Measurements from ENCODE around the gene TPO. TPM values are rescaled to one million over a fixed set of nuclear protein-coding genes. Genes with fewer than 3 reads are reported as not detected.

Gene TPO
- total RNA-seq, 8 experiments from 2014 or later, result 0.11 to 0.66 (median 0.27) TPM; not detected in 1

DNA sequence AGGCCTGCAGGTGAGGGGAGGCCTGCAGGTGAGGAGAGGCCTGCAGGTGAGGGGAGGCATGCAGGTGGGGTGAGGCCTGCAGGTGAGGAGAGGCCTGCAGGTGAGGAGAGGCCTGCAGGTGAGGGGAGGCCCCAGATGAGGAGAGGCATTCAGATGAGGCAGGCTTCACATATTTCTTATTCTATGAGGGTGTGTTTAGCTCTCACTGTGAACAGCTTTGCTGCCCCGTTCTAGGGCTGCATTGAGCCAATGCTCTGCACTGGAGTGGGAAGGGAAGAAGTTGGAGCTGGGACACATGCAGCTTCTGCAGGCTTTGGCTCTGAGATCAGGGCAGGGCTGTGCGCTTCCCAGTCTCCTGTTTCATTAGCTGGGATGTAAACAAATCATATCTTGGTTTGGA, 19.5 kb downstream of the TPO start:
- in situ Hi-C loops (cut with MboI; ENCODE audit: low pct_unique_long_range_greater_than_20kb in 2 of 9, low sequenced_read_pairs in 9 of 9, unreplicated experiment in 9 of 9), result no loop called here
- Histone ChIP-seq H3K27ac (no peak overlapping the region), H3K4me3 (no peak overlapping the region), H3K4me1 (replicated peaks in 1 of 2) (peaks cover 0 to 5% of the 10 kb centered on the region in 2 donors)
- no peak for ATAC-seq (replicated peaks in 6 of 8)
- 40 to 100% (median 92%) methylated on average over 1 to 2 of the region's 2 CpGs; no CpG with 5 or more reads in 6 of the 10 experiments for WGBS, 10 experiments

DNA sequence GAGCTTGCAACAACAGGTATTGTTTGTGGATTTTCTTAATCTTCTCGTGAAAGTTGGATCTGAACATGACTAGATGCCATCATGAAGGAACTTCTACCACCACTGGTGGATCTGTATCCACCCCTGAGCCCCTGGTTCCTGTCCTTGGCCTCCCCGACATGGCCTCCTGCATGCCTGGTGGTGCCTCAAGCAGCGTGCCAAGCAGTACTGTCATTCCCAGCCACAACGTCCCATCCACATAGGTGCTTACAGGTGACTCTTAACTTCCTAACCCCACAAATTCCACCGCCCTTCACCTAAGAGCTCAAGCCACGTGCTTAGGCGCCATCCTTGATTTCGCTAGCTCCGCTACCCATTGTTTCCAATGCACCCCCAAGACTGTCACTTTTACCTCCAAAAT, 23.1 kb downstream of the TPO start:
- no peak for ATAC-seq (replicated peaks in 6 of 8)
- H3K27ac ChIP-seq, result no peak overlapping the region
- 39 to 95% (median 77%) methylated on average over 3 to 9 of the region's 9 CpGs; no CpG with 5 or more reads in 1 of the 10 experiments for WGBS, 10 experiments
- no peak overlapping the region for H3K4me3 ChIP-seq
- in situ Hi-C loops (cut with MboI; ENCODE audit: low pct_unique_long_range_greater_than_20kb in 2 of 9, low sequenced_read_pairs in 9 of 9, unreplicated experiment in 9 of 9), result no loop called here
- H3K4me1 ChIP-seq (replicated peaks in 1 of 2), result peaks cover 0 to 5% of the 10 kb centered on the region in 2 donors

DNA sequence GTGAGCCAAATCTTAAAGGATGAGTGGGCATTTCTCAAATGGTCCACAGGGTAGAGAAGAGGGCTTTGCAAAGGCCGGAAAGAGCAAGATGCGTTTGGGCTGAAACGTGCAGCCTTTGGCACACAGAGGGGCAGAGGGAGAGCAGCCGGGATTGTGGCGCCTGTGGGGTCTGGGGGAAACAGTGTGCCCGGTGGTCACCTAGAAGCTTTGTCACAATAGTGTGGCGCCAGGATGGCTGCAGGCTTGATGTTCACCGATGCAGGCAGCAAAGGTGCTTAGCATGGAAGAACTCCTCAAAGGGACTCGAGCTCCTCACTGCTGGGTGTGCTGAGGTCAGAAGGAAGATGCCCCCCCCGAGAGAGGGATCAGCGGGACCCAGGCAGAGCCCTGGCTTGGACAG, 23.8 kb downstream of the TPO start:
- in situ Hi-C loops (cut with MboI; ENCODE audit: low pct_unique_long_range_greater_than_20kb in 2 of 9, low sequenced_read_pairs in 9 of 9, unreplicated experiment in 9 of 9), result no loop called here
- Histone ChIP-seq H3K4me1 (replicated peaks in 1 of 2) (peaks cover 0 to 5% of the 10 kb centered on the region in 2 donors), H3K27ac (no peak overlapping the region), H3K4me3 (no peak overlapping the region)
- 46 to 100% (median 87%) methylated on average over 2 to 6 of the region's 11 CpGs; no CpG with 5 or more reads in 5 of the 10 experiments for WGBS, 10 experiments
- no peak for ATAC-seq (replicated peaks in 6 of 8)

DNA sequence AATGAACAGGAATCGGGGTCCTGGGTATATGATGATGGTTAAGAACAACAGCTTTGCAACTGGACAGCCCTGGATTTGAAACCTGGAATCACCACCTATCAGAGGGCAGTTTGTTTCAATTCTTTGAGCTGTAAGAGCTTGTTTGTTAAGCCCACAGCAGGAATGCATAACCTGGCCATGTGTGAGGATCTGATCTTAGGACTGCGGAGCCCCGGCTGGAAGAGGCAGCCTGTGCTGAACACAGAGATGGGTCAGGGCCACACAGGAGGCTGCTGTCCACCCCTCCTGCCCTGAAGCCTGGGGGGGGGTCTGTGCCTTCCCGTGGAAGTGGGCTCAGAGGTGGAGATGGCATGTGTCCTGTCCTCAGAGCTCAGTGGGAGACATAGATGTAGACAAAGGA, 24.3 kb downstream of the TPO start:
- no peak for ATAC-seq (replicated peaks in 6 of 8)
- Histone ChIP-seq H3K4me1 (replicated peaks in 1 of 2) (peaks cover 0 to 5% of the 10 kb centered on the region in 2 donors), H3K27ac (no peak overlapping the region), H3K4me3 (no peak overlapping the region)
- 83% methylated on average over 1 of the region's 4 CpGs; no CpG with 5 or more reads in 8 of the 10 experiments for WGBS, 10 experiments
- in situ Hi-C loops (cut with MboI; ENCODE audit: low pct_unique_long_range_greater_than_20kb in 2 of 9, low sequenced_read_pairs in 9 of 9, unreplicated experiment in 9 of 9), result no loop called here

DNA sequence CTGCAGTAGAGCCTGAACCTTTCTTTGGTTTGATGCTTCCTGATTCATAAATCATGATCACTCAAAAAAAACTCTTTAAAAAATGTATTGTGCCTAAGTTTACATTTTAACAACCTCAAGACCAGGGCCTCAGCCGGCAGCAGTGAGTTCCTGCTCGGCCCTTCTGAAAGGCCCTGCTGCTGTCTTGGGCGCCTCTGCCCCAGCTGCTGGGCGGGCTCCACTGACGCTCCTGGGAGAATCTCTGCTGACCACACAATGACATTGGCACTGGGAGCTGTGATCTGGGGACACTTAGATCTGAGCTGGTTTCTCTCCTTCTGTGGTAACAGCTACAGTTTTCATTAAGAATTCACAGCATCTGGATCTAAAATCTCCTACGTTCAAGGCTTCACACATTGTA, 25.7 kb downstream of the TPO start:
- H3K4me3 ChIP-seq, result no peak overlapping the region
- 29 to 100% (median 87%) methylated on average over 1 to 6 of the region's 6 CpGs; no CpG with 5 or more reads in 5 of the 10 experiments for WGBS, 10 experiments
- in situ Hi-C loops (cut with MboI; ENCODE audit: low pct_unique_long_range_greater_than_20kb in 2 of 9, low sequenced_read_pairs in 9 of 9, unreplicated experiment in 9 of 9), result no loop called here
- no peak overlapping the region for H3K27ac ChIP-seq
- ATAC-seq (replicated peaks in 6 of 8), result peak in 2 of 8 experiments; percentile 60 to 75
- H3K4me1 ChIP-seq (replicated peaks in 1 of 2), result peaks cover 0 to 5% of the 10 kb centered on the region in 2 donors

DNA sequence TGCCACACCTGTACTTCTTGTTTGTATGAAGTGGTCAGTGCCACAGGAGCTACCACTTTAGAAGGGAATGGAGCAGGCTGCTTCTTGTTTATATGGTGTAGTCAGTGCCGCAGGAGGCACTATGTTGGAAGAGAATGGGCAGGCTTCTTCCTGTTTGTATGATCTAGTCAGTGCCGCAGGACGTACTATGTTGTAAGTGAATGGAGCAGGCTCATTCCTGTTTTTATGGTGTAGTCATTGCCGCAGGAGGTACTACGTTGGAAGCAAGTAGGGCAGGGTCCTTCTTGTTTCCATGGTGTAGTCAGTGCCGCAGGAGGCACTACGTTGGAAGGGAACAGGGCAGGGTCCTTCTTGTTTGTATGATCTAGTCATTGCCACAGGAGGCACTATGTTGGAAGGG, 27.3 kb downstream of the TPO start:
- Histone ChIP-seq H3K4me1 (replicated peaks in 1 of 2) (peaks cover 0 to 5% of the 10 kb centered on the region in 2 donors), H3K4me3 (no peak overlapping the region), H3K27ac (no peak overlapping the region)
- 19 to 93% (median 70%) methylated on average over 3 to 6 of the region's 7 CpGs; no CpG with 5 or more reads in 3 of the 10 experiments for WGBS, 10 experiments
- no peak for ATAC-seq (replicated peaks in 6 of 8)
- in situ Hi-C loops (cut with MboI; ENCODE audit: low pct_unique_long_range_greater_than_20kb in 2 of 9, low sequenced_read_pairs in 9 of 9, unreplicated experiment in 9 of 9), result no loop called here

DNA sequence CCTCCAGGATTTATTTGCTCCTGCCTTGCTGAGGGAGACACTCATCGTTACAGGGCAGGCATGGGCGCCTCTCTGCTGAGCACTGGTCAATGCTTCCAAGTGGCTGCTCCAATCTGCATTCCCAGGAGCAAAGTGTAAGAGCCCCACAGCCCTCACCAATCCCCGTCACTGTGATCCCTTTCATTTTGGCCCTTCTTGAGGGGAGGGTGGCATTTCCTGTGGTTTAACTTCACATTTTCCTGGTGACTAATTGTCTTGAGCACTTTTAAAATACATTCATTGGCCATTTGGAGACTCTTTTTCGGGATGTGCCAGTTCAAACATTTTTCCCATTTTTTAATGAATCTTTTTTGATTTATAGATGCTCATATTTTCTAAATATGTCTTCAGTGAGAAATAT, 33.0 kb downstream of the TPO start:
- WGBS, 10 experiments, result 0 to 100% (median 73%) methylated on average over 1 to 4 of the region's 4 CpGs; no CpG with 5 or more reads in 1 of the 10 experiments
- Histone ChIP-seq H3K4me1 (replicated peaks in 1 of 2) (peaks cover 14 to 37% of the 10 kb centered on the region in 2 donors), H3K27ac (no peak overlapping the region), H3K4me3 (no peak overlapping the region)
- in situ Hi-C loops (cut with MboI; ENCODE audit: low pct_unique_long_range_greater_than_20kb in 2 of 9, low sequenced_read_pairs in 9 of 9, unreplicated experiment in 9 of 9), result no loop called here
- no peak for ATAC-seq (replicated peaks in 6 of 8)

DNA sequence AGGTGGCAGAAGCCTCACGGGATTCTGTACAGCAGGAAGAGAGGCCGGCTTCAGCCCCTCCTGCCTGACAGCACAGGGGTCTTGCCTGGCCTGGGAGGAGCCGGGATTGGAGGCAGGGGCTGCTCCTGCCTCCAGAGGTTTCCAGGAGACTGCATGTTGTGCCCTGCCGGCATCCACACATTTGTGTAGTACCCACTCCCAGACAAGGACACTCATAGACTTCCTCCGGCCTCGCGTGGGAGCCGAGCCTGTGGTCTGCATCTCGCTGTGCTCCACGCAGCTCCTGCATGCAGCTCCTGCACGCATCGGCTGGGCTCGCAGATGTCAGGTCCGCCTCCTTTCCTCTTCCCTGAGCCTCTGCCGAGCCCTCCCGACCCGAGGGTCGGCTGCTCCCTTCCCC, 34.7 kb downstream of the TPO start:
- peak in 5 of 8 experiments; percentile 18 to 46 (median 27) for ATAC-seq (replicated peaks in 6 of 8)
- in situ Hi-C loops (cut with MboI; ENCODE audit: low pct_unique_long_range_greater_than_20kb in 2 of 9, low sequenced_read_pairs in 9 of 9, unreplicated experiment in 9 of 9), result no loop called here
- Histone ChIP-seq H3K27ac (no peak overlapping the region), H3K4me1 (replicated peaks in 1 of 2) (peaks cover 16 to 48% of the 10 kb centered on the region in 2 donors), H3K4me3 (no peak overlapping the region)
- 32 to 70% (median 50%) methylated on average over 1 to 15 of the region's 18 CpGs; no CpG with 5 or more reads in 6 of the 10 experiments for WGBS, 10 experiments

DNA sequence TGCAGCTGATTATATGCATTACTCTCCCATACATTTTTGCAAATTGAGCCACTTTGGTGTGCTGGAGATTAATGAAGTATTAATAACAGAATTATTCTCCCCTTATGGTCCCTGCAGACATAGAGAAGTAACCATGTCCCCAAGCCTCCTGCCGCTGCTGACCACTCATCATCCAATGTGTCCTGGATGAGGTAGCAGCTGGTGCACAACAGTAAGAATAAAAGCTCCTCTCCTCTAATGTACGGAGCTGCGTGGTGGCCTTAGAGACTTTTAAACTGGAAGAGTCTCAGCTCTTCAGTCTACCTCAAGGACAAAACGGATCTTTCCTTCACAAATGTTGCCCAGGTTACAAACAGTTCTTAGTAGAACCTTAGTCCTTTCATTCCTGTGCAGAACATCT, 37.7 kb downstream of the TPO start:
- no peak overlapping the region for H3K27ac ChIP-seq
- no peak overlapping the region for H3K4me3 ChIP-seq
- peak in 5 of 8 experiments; percentile 95 to 98 (median 98) for ATAC-seq (replicated peaks in 6 of 8)
- H3K4me1 ChIP-seq (replicated peaks in 1 of 2), result peaks cover 16 to 48% of the 10 kb centered on the region in 2 donors
- WGBS, 10 experiments, result 0 to 80% (median 30%) methylated on average over 1 to 4 of the region's 4 CpGs; no CpG with 5 or more reads in 1 of the 10 experiments
- in situ Hi-C loops (cut with MboI; ENCODE audit: low pct_unique_long_range_greater_than_20kb in 2 of 9, low sequenced_read_pairs in 9 of 9, unreplicated experiment in 9 of 9), result no loop called here

DNA sequence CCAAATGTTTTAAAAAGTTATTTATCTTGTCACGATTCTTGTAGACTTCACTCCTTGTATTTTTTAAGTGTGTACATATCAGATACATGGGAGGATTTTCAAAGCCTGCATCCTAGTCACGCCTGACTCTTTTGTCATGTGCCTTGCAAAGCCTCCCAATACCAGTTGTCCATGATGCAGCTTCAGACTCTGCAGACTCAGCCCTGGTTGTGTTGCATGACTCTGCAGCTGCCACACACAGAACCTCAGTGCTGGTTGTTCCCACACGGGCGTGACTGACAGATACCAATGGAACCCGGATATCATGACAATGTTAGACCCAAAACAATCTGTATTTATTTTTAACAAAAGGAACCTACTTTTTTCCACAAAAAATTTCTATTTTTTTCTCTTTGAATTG, 38.2 kb downstream of the TPO start:
- Histone ChIP-seq H3K4me3 (no peak overlapping the region), H3K4me1 (replicated peaks in 1 of 2) (peaks cover 16 to 48% of the 10 kb centered on the region in 2 donors), H3K27ac (no peak overlapping the region)
- WGBS, 10 experiments, result 28 to 90% (median 71%) methylated on average over 3 to 5 of the region's 5 CpGs; no CpG with 5 or more reads in 1 of the 10 experiments
- in situ Hi-C loops (cut with MboI; ENCODE audit: low pct_unique_long_range_greater_than_20kb in 2 of 9, low sequenced_read_pairs in 9 of 9, unreplicated experiment in 9 of 9), result no loop called here
- ATAC-seq (replicated peaks in 6 of 8), result peak in 4 of 8 experiments; percentile 42 to 64 (median 56)

DNA sequence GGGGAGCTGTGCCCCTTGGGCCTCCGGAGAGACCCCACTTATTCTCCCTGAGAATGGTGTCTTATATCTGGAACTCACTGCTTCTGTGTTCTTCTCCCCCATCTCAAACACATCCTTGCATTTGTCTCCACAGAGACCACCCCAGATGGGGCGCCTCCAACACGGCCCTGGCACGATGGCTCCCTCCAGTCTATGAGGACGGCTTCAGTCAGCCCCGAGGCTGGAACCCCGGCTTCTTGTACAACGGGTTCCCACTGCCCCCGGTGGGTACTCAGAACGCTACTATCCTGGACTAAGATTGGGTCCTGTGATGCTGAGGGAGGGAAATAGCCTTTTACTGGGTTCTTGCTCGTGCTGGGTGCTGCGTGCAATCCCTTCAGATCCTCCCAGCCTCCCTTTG, 40.3 kb downstream of the TPO start:
- no peak overlapping the region for H3K27ac ChIP-seq
- in situ Hi-C loops (cut with MboI; ENCODE audit: low pct_unique_long_range_greater_than_20kb in 2 of 9, low sequenced_read_pairs in 9 of 9, unreplicated experiment in 9 of 9), result no loop called here
- 60 to 100% (median 88%) methylated on average over 1 to 10 of the region's 12 CpGs; no CpG with 5 or more reads in 2 of the 10 experiments for WGBS, 10 experiments
- no peak for ATAC-seq (replicated peaks in 6 of 8)
- peaks cover 11 to 33% of the 10 kb centered on the region in 2 donors for H3K4me1 ChIP-seq (replicated peaks in 1 of 2)
- H3K4me3 ChIP-seq, result no peak overlapping the region

DNA sequence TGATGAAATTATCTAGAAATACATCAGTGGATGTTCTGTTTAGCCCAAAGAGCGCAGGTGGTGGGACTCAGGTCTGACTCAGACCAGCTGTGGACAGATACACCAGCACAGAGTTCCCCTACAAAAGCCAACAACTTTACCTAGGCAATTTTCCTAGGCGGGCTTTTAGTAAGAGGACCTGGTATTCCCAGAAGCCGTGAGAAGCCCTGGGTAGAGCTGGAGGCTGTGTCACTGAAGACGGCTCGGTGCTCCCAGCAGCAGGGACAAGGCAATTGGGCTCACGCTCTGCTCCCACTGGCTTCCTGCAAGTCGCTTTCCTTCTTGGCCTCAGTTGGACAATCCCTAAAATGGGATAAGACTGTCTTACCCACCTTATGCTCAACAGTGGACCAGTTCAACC, 41.1 kb downstream of the TPO start:
- in situ Hi-C loops (cut with MboI; ENCODE audit: low pct_unique_long_range_greater_than_20kb in 2 of 9, low sequenced_read_pairs in 9 of 9, unreplicated experiment in 9 of 9), result no loop called here
- no peak for ATAC-seq (replicated peaks in 6 of 8)
- no peak overlapping the region for H3K4me3 ChIP-seq
- WGBS, 10 experiments, result 47 to 97% (median 82%) methylated on average over 1 to 6 of the region's 7 CpGs; no CpG with 5 or more reads in 4 of the 10 experiments
- H3K27ac ChIP-seq, result no peak overlapping the region
- peaks cover 11 to 28% of the 10 kb centered on the region in 2 donors for H3K4me1 ChIP-seq (replicated peaks in 1 of 2)

DNA sequence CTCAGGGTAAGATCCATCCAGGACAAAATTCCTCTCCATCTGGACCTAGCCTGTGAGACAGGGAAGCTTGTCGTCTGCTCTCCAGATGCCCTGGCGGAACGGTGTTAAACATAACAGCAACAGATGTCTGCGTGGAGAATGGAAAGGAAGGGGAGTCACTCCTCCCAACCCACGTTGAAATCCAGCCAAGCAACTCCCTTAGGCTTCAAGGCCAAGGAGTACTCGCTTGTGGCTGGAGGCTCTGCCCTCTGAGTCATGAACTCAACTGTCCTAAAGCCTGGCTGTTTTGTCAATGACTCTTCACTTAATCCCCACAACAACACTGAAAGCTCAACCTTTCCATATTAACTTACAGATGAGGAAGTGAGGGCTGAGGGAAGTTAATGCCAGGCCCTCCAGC, 42.2 kb downstream of the TPO start:
- in situ Hi-C loops (cut with MboI; ENCODE audit: low pct_unique_long_range_greater_than_20kb in 2 of 9, low sequenced_read_pairs in 9 of 9, unreplicated experiment in 9 of 9), result no loop called here
- Histone ChIP-seq H3K4me3 (no peak overlapping the region), H3K27ac (no peak overlapping the region), H3K4me1 (replicated peaks in 1 of 2) (peaks cover 9 to 19% of the 10 kb centered on the region in 2 donors)
- 0 to 80% (median 25%) methylated on average over 1 to 5 of the region's 6 CpGs; no CpG with 5 or more reads in 3 of the 10 experiments for WGBS, 10 experiments
- peak in 3 of 8 experiments; percentile 92 to 100 (median 99) for ATAC-seq (replicated peaks in 6 of 8)

DNA sequence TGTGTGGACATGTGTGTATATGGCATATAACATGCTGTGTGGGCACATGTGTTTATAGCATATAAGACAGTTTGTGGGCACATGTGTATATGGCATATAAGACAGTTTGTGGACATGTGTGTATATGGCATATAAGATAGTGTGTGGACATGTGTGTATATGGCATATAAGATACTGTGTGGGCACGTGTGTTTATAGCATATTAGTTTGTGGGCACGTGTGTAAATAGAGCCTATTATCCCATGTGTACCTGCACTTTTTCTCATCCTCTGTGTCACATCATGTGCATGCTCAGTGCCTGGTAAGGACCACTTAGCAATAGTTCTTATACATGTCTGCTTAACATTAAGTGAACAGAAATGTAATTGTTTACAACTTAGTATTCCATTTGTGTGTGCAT, 45.2 kb downstream of the TPO start:
- no peak overlapping the region for H3K27ac ChIP-seq
- no peaks in the 10 kb centered on the region for H3K4me1 ChIP-seq (replicated peaks in 1 of 2)
- in situ Hi-C loops (cut with MboI; ENCODE audit: low pct_unique_long_range_greater_than_20kb in 2 of 9, low sequenced_read_pairs in 9 of 9, unreplicated experiment in 9 of 9), result no loop called here
- ATAC-seq (replicated peaks in 6 of 8), result no peak
- H3K4me3 ChIP-seq, result no peak overlapping the region
- WGBS, 10 experiments, result 5 to 86% (median 60%) methylated on average over 1 to 2 of the region's 2 CpGs; no CpG with 5 or more reads in 2 of the 10 experiments

Data from motor neuron (in vitro differentiated cells).